GM20000 (cell line): ENCODE measurements around the gene SIPA1L3.

Experiments used
- DNase-seq: peaks from one replicate; pipeline ENCODE4 v3.0.0; 2012; ENCODE audit warnings: low spot score
- TF ChIP-seq, protein P1 (sequence below): IDR thresholded peaks from 2 replicates; pipeline ENCODE4 v1.5.1; 2012; ENCODE audit warnings: mild to moderate bottlenecking, control low read depth; ENCODE audit errors: extremely low read depth, missing control alignments

SIPA1L3 gene

GRCh38 chr19:37969695-37970094 lies 62.7 kb downstream of the SIPA1L3 start:
- TF ChIP-seq, protein P1, sequence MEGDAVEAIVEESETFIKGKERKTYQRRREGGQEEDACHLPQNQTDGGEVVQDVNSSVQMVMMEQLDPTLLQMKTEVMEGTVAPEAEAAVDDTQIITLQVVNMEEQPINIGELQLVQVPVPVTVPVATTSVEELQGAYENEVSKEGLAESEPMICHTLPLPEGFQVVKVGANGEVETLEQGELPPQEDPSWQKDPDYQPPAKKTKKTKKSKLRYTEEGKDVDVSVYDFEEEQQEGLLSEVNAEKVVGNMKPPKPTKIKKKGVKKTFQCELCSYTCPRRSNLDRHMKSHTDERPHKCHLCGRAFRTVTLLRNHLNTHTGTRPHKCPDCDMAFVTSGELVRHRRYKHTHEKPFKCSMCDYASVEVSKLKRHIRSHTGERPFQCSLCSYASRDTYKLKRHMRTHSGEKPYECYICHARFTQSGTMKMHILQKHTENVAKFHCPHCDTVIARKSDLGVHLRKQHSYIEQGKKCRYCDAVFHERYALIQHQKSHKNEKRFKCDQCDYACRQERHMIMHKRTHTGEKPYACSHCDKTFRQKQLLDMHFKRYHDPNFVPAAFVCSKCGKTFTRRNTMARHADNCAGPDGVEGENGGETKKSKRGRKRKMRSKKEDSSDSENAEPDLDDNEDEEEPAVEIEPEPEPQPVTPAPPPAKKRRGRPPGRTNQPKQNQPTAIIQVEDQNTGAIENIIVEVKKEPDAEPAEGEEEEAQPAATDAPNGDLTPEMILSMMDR = no peak
- no peak for DNase-seq

DNA sequence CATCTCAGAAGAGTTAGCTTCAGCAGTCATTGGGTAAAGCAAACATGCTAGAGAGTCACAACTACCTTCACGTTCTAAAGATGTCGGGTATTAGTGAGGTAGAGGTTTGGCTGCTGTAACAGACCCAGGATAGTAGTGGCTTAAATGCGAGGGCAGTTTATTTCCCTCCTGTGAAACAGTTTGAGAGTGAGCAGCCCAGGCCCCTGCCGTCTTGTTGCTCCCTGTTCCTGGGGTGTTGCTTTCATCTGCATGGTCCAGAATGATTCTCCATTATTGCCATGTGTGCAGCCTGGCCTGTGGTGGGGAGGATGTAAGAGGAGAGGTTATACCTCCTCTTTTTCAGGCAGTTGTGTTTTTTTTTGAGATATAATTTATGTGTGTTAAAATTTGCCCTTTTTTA lies 63.7 kb downstream of the SIPA1L3 start:
- no peak for DNase-seq
- TF ChIP-seq, protein P1 = no peak

- TF ChIP-seq, protein P1 = no peak
- no peak for DNase-seq
These were observed 65.8 kb downstream of the SIPA1L3 start for GRCh38 chr19:37972803-37973202.

- DNase-seq = no peak
- TF ChIP-seq, protein P1 = no peak
These were observed 66.7 kb downstream of the SIPA1L3 start for GRCh38 chr19:37973666-37974065.

- TF ChIP-seq, protein P1 = no peak
- peak; percentile 49 for DNase-seq
These were observed 68.1 kb downstream of the SIPA1L3 start for GRCh38 chr19:37975071-37975470.

DNA sequence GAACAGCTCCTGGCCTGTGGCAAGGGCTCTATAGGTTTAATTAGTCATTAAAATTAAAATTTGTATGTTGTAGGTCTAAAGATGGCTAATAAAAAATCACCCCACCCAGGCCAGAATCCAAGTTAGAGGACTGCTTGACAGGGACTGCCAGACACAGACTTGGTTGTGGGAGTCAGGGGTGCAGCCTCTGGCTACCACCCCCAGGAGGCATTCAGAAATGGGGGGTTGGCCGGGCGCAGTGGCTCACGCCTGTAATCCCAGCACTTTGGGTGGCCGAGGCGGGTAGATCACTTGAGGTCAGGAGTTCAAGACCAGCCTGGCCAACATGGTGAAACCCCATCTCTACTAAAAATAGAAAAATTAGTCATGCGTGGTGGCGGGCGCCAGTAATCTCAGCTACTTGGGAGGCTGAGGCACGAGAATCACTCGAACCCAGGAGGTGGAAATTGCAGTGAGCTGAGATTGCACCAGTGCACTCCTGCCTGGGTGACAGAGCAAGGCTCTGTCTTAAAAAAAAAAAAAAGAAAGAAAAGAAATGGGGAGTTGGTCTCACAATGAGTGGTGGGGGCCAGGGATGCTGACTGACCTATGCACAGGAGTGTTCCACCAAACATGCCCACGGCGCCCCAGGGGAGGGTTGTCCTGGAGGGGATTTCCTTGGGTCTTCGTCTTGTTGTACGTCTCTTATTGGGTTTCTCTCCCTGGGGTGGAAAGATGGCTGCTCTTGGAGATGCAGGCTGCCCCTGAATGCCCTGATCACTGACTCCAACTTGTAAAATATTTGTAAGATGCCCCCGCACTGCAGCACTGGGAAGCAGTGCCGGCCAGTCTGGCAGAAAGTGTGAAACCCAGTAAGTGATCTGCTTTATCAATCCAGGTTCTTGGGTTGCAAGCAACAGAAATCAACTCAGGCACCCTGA lies 68.8 kb downstream of the SIPA1L3 start:
- DNase-seq = no peak
- TF ChIP-seq, protein P1 = no peak

DNA sequence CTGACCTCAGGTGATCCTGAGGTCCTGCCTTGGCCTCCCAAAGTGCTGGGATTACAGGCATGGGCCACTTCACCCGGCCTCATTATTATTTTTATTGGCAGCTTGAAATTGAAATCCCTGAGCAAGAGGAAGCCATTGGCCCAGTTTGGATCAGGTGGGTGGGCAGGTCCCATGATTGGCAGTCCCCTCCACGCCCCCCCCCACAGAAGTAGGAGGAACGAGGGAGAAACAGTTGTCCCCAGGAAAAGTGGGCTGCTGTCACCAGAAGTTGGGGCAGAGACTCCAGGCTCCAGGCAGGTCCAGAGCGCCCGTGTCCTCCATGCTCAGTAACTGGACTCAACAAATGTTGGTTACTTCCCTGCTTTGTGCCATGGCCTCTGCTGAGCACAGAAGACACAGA lies 70.4 kb downstream of the SIPA1L3 start:
- TF ChIP-seq, protein P1 = no peak
- DNase-seq = no peak
